HT-29 (cell line): ENCODE measurements around the gene OR10J4. TPM values are rescaled to one million over a fixed set of nuclear protein-coding genes. Genes with fewer than 3 reads are reported as not detected.

Source experiments
- total RNA-seq: library from RNA; depleted of rRNA; stranded (reverse); fragments of >200 nt; shearing (Covaris generic); gene quantifications from 2 replicates; pipeline ENCODE4 v1.2.3, GENCODE V29; 2014; rRNA removed

Gene OR10J4
- total RNA-seq, 1 experiment from 2014 or later, result not detected

Other genes starting within 250 kb of the OR10J4 start
- not detected in 2 replicates for gene ACKR1, start 227.3 kb upstream of the OR10J4 start, total RNA-seq
- gene FCER1A, start 129.9 kb upstream of the OR10J4 start, total RNA-seq, result not detected in 2 replicates
- not detected in 2 replicates for gene OR10J1, start 7.5 kb downstream of the OR10J4 start, total RNA-seq
- gene OR10J5, start 103.8 kb downstream of the OR10J4 start, total RNA-seq, result not detected in 2 replicates
- not detected in 2 replicates for gene APCS, start 155.6 kb downstream of the OR10J4 start, total RNA-seq